Measurements from ENCODE around the gene MROH7.

DNA sequence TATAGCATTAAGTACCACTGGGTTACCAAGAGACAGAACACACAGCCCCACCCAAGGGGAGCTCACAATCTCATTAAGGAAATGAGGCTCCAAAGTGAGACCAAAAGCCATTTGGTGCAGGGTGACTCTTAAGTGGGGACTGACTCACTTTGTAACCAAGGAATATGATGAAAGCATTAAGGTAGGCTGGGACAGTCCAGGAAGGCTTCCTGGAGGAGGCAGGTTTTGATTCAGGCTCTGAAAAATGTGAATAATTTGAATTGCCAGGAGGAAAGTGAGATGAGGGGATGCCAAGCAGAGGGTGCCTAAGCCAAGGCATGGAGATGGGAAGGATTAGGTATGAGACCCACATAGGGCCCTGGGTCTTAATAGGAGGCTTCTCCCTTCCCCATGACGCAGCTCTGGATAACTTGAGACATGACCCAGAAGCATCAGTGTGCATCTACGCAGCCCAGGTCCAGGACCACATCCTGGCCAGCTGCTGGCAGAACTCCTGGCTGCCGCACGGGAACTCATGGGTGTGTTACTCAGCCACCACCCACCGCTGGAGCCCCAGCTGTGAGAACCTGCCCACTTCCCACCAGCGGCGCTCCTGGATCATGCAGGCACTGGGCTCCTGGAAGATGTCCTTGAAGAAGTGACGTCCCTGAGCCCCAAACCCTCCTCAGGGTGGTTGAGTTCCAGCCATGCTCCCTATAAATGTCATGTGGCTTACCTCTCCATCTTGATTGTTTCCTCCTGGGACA is 68.1 kb downstream of the MROH7 start:
- TF ChIP-seq CTCF (IDR thresholded peaks at IDR 0.05; ENCODE audit: poor library complexity) (no peak), EZH2 (IDR thresholded peaks at IDR 0.05; ENCODE audit: borderline replicate concordance) (no peak)
